CD4-positive, alpha-beta T cell treated with Interleukin-12 subunit alpha and Interleukin-12 subunit beta, for 1 hour (primary cell): ENCODE results near the gene PATJ.
"Not testable (repeated sequence)": the region's sequence is repeated elsewhere in the genome, so short reads cannot be mapped to it uniquely, and the experiment has no call there.

ENCODE experiments used
- DNase-seq: peaks from one replicate; pipeline ENCODE4 v3.0.0-alpha.2; 2020

PATJ gene

DNA sequence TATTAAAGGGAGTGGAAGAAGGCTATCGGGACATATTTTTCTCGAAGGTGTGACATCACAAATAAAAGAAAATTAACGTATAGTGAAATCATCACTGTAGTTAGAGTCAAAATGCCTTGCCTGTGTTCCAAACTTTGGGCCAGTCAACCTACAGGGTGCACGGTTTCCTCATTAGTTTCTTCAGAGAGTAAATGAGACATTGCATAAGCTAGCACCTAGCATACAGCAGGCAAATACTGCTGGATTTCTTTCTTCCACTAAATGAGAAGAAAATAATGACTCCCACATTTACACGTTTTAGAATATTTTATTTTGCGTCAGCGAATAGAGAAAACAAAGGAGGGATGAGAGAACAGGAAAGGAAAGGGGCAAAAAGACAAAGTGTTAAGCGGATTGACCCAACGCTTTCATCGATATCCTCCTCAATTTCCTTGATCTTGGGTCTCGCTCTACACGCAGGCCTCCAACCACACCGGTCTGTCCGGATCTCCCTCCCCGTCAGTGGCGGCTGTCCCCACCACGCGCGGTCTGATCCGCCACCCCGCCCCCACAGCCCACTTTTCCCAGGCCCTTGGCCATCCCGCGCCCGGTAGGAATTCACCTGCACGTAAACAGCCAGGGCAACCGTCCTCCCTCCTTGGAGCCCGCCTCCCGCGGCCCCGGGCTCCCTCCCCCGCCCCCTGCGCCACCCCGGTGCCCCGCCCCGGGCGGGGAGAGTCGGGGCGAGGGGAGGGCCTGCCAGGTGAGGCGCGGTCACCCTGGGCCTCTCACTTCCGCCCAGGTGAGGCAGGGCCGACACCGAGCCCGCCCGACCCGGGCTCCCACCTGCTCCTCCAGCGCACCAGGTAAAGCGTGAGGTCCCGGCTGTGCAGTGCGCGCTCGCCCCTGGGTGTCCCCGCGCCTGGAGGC is at the start of gene PATJ:
Gene PATJ (plus strand): TSS at position 770 of the 909 bp plus-strand sequence. CDS start 20,413 bp downstream, outside the sequence.
- peak; percentile 76 for DNase-seq

DNA sequence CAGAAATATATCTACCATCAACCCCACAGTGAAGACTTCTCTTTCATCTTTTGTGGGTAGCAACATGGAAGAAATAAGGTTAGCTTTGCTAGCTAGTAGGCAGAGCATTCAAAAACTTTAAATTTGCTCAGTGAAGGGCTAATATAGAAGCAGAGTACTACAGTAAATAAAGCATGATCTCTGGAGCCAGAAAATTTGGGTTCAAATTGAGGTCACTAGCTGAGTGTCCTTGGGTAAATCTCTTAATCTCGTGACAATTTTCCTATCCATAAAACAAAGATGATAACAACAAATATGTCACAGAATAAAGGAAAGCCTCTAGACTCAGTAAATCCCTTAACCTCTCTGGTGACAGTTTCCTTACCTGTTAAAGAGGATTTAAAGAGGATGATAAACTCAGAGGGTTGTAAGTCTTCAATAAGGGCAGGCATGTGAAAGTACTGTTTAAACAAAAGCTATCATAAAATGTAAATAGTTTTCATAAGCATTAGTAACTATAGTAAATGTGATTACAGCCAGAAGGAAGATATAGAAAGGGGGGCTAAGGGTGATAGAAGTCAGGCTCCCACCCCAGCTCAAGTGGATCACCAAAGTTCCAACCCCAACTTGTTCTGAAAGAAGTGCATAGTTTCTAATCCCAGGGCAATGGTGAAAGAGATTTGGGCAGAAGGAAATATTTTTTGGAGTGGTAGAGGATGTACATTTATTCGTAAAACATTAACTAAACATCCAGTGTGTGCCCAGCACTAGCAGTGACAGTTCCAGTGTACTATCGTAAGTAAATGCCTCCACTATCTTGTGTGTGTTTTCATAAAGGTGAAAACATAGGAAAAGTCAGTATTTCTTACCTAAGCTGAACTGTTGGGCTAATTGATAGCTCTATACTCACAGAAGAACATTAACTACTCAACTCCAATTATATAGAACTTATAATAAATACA is 42.1 kb upstream of the PATJ start:
- no peak for DNase-seq

DNA sequence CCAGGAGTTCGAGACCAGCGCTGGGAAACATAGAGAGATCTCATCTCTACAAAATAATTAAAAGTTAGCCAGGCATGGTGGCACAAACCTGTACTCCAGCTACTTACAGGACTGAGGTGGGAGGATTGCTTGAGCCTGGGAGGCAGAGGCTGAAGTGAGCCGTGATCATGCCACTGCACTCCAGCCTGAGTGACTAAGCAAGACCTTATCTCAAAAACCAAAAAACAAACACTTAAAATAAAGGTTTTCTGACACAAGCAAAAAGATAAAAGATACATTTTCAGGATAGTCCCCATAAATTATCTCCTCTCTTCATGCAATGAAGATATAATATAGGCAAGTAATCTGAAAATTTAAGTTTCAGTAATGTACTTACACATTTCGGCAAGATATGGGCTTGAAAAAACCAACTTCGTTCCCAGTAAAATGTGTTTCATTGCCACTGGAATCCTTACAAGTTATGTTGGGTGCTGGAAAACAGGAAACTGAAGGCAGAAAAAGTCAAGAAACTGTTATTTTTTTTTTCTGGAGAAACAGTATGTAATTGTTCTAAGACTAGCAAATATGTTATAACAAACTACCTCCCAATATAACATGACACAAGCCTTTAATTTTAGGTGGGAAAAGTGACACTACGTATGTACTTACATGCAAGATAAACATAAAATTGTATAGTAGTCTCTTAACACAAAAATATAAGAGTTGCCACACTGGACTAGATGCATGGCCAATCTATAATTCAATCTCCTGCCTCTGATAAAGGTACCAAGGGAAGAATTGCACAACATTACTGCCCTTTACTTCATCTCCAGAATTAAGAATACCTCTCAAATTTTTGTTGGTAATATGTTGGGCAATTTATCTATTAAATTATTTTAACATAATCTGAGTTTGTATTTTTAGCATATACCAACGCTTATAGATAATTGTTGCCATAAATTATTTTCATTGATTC is 33.0 kb upstream of the PATJ start:
- DNase-seq = no peak

DNA sequence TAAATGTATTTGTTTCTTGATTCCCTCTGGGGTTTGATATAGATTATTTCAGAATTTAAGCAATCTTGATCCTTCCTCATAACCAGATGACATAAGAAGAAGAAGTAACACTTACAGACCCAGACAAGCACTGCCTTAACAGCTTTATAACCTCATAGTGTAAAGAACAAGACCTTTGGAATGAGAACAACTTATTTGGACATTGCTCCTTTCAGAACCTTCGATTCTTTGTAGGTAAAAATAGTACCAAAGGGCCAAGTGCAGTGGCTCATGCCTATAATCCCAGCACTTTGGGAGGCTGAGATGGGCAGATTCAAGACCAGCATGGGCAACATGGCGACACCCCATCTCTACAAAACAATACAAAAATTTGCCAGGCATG is 32.4 kb upstream of the PATJ start:
- no peak for DNase-seq

GRCh38 chr1:61711257-61711656 is 31.0 kb upstream of the PATJ start:
- not testable (repeated sequence) for DNase-seq

DNA sequence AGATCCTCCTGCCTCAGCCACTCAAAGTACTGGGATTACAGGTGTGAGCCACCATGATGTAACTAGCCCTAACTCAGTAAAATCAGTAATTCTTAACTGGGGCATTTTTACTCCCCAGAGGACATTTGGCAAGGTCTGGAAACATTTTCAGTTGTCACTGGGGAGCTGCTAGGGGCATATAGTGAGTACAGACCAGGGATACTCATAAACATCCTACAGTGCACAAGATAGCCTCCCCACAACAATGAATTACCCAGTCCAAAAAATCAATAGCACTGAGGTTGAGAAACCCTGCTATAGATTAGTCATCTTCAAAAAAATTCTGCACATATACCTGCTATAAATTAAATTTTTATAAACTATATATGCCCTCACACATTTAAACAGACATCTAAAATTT is 30.3 kb upstream of the PATJ start:
- DNase-seq = no peak

DNA sequence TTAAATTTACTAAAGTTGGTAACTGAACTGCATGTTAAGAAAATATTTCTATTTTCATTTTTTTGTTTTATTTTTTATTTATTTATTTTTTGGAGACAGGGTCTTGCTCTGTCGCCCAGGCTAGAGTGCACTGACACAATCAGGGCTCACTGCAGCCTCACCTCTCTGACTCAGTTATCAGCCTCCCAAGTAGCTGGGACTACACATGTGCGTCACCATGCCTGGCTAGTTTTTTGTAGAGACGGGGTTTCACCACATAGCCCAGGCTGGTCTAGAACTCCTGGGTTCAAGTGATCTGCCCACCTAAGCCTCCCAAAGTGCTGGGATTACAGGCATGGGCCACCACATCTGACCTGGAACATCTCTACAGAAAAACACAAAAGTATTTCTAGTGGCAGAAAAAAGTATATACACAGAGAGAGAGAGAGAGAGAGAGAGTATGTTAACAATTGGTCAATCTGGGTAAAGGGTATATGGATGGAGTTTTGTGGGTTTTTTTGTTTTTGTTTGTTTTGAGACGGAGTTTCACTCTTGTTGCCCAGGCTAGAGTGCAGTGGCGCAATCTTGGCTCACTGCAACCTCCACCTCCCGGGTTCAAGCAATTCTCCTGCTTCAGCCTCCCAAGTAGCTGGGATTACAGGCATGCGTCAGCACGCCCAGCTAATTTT is 23.1 kb upstream of the PATJ start:
- DNase-seq = not testable (repeated sequence)

- DNase-seq = no peak
These were observed 17.8 kb upstream of the PATJ start for GRCh38 chr1:61724506-61724812.

GRCh38 chr1:61724813-61725694 is 17.2 kb upstream of the PATJ start, which contains the start of gene TM2D1:
TM2D1 (minus strand) TSS chr1:61725141; CDS start chr1:61725120, 21 bp downstream.
- peak; percentile 85 for DNase-seq

- no peak for DNase-seq
These were observed 14.7 kb upstream of the PATJ start for GRCh38 chr1:61727544-61727943.

GRCh38 chr1:61730679-61731078 is 11.6 kb upstream of the PATJ start:
- not testable (repeated sequence) for DNase-seq

DNA sequence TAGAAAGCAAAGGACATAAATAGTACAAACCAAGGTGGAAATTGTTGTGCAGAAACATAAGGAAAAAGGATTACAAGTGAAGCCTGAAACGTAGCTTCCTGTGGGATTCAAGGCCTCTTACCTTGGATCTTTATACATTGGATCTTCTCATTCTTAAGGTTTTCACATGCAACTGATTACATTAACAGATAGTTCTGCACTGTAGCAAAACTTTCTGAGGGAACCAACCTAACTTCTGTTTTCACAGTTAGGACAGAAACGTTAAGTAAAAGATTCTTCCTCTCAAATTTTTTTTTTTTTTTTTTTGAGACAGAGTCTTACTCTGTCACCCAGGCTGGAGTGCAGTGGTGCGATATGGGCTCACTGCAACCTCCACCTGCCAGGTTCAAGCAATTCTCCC is 9.6 kb upstream of the PATJ start:
- no peak for DNase-seq

DNA sequence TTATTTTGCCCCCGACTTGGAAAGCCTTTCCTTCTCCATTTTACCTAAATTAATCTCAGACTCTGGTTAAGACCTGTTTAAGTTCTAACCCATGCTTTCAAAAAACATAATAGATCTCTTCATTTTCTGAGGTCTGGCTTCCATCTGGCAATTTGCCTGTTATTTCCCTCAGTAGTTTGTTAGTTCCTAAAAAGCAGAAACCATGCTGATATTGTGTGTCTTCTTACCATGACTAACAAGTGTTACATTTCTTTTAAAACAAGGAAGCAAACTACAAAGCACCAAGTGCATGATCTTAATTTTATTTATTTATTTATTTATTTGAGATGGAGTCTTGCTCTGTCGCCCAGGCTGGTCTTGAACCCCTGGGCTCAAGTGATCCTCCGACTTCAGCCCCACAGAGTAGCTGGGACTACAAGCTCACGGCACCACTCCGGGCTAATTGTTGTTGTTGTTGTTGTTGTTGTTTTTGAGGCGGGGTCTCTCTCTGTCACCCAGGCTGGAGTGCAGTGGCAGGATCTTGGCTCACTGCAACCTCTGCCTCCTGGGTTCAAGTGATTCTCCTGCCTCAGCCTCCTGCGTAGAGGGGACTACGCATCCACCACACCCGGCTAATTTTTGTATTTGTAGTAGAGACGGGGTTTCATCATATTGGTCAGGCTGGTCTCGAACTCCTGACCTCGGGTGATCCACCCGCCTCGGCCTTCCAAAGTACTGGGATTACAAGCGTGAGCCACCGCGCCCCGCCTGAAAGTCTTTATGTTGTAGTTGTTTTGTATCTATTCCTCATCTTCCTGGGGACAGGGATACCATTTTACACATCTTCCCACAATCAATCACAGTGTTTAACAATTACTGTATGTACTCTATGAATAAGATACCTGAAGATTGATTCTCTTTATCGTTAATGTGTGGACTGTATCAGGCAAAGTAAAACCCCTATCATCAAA is 1.3 kb upstream of the PATJ start:
- DNase-seq = no peak

GRCh38 chr1:61742620-61743430 is 545 bp downstream of the PATJ start:
- no peak for DNase-seq

GRCh38 chr1:61743431-61743705 is 1.1 kb downstream of the PATJ start:
- no peak for DNase-seq

- DNase-seq = no peak
These were observed 1.7 kb downstream of the PATJ start for GRCh38 chr1:61743716-61744580.

DNA sequence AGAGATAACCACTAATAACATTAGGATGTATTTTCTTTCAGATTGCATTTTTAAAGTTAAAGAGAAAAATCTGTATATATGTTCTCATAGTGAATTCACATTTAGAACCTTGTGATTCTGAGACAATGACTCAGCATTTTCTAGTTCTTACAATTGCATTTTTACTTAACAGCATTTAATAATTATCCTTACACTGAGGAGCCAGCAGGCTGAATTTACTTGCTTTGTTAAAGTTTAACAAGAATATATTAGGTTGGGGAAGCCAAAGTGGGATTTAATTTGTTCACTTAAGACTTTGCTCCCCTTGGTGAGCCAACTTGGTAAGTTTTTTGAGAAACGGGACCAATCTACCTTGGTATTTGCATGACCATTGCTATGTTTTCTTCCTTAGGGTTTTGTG is 4.5 kb downstream of the PATJ start:
- DNase-seq = no peak

DNA sequence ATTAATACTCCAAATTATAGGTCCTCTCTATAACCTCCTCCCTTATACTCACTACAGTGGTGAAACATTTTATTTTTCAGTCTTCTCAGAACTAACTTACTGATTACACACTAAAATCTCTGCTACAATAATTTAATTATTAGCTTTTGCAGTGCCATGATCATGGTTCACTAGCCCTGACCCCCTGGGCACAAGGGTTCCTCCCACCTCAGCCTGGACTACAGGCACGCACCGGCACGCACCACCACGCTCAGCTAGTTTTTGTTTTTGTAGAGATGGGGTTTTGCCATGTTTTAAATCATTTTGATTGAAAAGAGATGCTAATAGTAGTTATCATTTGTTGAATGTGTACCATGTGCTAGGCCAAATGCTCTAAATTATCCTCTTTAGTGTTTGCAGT is 6.3 kb downstream of the PATJ start:
- DNase-seq = no peak
